ENCODE data around the gene RNF144A.
A peak's percentile ranks its signal among the peaks of the same experiment; 100 is the strongest.

The RNF144A gene

DNA sequence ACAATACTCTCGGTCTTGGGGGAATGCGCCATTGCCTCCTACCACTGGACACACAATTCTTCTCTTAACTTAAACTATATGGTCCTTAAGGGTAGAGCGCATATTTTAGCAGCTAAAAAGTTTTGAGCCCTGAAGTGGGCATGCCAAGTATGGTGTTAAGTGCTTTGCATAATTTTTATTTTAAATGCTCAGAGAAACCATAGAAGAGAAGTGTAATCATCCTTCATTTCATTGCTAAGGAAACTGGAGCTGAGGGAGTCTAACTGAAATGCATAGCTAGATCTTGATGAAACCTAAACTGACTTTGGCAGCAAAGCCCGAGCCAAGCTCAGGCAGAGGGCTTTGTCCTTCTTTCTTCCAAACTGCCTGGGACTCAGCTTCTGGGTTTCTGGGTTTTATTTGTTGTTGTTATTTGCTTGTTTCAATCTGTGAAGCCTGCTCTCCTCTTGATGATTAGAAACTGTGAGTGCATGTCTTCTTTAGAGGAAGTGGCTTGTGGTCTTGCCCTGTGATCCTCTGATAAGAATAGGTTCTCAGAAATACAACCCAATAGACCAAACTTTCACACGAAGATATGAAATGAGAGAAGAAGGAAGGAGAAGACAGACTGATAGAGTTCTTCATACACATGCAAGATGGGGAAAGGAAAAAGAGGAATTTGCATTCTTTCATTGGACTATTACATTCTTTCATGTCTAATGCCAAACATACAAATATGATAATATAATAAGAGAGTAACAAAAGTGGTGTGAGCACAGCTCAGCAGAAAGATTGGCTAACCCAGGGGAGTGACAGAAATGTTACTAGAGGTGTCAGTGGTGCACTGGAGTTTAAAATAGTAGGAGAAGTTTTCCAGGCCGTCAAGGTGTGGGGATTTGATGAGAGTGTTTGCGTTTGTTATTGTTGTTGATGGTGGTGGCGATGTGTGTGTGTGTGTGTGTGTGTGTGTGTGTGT is 7.5 kb upstream of the RNF144A start:
- DNase-seq, result no peak

DNA sequence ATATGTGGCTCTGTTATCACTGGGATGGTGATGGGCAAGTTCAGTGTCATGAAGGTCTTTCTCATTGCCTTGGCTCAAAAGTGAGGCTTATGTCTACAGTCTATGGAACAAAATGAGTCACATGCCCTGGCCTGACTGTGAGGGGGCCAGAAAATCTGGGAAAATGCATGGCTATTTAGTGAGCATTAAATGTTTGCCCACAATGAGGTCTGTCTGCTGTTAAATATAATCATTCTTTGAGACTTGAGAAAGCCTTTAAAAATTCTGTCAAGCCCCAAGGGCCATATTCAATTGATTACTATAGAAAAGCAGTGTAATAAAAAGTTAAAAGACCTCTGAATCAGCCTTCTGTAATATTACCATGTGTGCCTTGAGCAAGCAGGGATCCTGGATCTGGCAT is 5.5 kb upstream of the RNF144A start:
- no peak for DNase-seq

GRCh38 chr2:6913415-6914157 is 3.6 kb upstream of the RNF144A start:
- DNase-seq, result no peak

DNA sequence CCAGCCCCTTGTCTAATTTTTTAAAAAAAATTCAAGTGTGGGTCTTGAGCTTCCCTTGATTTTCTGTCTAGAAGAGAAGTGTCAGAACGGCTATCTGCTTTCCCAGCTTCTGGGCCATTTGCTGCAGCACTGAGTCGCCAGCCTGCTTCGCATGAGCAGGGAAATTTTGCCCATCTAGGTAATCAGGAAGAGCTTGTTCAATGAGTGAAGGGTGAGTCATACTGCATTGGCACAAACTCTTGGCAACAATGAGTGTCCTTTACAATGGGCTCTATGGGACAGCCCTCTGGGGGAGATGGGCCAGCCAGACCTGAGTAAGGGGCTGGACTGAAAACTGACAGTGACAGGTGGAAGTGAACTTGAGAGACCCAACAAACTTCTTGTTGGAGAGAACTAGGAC is 2.4 kb upstream of the RNF144A start:
- no peak for DNase-seq

GRCh38 chr2:6915399-6915798 is 1.8 kb upstream of the RNF144A start:
- DNase-seq, result no peak

DNA sequence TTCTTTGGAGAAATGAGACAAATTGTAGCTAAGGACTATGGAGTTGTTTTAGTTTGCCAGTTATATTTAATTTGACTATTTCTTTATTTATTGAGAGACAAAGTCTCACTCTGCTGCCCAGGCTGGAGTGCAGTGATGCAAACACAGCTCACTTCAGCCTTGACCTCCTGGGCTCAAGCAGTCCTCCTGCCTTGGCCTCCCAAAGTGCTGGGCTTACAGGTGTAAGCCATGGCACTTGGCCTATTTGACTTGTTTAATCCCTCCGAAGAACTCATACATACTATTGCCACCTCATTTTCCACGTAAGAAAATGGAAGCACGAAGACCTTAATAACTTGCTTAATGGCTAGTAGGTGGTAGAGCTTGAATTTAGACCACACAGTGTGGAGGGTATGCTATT is 988 bp upstream of the RNF144A start:
- DNase-seq, result no peak

DNA sequence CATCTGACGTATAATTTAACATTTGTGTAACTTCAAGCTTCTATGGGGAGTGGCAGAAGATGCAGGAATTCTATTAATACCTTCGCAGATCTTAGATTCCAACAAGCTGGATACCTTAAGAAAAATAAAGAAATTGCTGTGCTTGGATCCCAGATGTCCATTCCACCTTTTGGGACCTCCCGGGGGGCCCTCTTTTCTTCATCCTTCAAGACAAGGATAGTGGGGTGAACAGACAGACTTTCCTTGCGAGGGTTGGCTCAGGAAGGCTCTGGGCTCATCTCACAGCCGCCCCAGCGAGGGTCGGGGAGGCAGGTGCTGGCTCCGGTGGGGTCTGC is 509 bp upstream of the RNF144A start:
- DNase-seq, result no peak

GRCh38 chr2:6917761-6918421 is 679 bp downstream of the RNF144A start:
- DNase-seq, result no peak

DNA sequence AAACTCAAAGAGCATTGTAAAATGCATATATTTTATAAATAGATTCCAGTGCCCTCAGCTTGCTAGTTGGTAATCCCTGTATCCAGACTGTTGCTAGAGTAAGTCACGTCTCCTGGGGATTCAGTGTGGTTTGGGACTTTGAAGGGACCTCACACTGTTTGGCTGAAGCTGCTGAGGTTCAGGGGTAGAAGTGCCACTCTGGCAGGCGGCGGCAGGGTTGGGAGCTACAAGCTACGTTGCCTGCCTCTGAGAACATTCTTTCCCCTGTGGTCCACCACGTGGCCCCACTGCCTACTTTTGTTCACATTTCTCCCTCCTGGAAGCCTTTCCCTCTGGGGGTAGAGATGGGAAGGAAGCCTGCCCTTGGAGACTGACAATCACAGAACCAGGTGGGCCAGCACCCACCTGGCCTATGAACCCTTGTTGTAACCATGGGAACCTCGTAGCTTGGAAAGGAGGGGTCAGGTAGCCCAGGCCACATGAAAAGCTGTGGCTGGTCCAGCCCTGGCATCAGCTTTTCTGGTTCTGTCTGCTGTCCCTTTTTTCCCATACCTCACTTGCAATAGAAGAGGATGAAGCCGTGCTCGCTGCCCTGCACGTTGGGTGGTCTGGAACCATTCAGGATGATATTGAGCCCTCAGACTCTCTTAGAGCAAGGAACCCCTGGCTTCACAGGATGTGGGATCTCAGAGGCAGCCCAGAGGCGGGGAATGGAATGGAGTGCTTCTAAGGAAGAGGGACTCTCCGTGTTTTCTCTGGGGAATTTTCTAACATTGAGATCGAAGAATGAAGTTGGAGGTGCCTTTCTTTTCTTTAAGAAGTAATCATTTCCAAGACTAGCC is 2.9 kb downstream of the RNF144A start:
- DNase-seq, result no peak

DNA sequence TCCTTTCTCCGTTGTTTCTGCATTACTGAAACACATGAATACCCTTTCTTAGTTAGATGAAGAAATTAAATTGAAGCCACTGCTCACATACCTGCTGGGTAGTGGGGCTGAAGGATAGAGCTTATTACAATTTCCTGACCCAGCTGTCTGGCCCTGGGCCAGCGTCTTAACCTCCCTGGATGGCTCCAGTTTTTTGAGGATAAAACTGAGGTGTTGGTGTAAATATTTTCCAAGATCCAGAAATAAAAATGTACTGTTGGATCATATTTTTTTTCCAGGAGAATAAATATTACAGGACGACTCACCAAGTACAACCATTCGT is 3.5 kb downstream of the RNF144A start:
- no peak for DNase-seq

DNA sequence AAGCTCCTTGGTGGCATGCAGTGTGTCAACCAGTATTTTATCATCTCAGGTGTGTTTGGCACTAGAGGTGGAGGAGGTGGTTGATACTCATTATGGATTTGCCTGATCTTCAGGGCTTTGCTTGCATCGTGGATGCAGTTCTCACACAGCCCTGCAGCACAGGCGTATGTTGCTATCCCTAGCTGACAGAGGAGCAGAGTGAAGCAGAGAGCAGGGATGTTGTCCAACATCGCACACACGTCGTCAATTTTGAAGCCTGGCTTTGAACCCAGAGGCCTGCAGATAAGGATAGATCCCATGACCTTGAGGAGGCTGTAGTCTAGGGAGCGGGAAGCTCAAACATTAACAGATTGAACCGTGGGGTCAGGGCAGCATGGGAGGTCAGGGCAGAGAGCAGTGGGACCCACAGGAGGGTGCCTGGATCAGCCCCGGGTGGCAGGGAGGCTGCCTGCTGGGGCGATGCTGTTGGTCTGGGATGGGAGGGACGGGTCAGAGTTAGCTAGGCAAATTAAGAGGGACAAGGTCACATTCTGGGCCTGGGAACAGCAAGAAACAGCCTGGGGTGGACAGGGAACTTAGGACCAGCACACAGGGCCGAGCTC is 4.2 kb downstream of the RNF144A start:
- no peak for DNase-seq

- no peak for DNase-seq
Measured at GRCh38 chr2:6922201-6922656, 5.0 kb downstream of the RNF144A start.

DNA sequence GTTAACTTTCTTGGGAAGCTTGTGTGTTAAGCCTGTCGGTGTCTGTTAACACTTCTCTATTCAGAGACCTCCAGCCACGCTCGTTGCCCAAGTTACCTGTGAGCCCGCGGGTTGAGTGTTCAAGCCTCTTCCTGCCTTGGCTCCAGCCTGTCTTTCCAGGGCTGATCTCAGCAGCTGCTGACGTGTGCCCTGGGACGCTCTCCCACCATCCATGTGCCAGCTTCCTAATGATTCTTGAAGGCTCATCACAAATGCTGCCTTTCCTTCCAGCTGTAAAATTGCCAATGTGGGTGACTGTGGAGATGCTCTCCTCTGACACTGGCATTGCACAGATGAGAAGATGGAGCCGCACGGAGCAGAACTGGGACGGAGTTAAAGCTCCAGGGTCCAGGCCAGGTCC is 6.1 kb downstream of the RNF144A start:
- no peak for DNase-seq

GRCh38 chr2:6924101-6924923 is 7.1 kb downstream of the RNF144A start:
- peak; percentile 53 for DNase-seq

- DNase-seq, result peak; percentile 48
Measured at GRCh38 chr2:6924924-6925409, 7.8 kb downstream of the RNF144A start.

DNA sequence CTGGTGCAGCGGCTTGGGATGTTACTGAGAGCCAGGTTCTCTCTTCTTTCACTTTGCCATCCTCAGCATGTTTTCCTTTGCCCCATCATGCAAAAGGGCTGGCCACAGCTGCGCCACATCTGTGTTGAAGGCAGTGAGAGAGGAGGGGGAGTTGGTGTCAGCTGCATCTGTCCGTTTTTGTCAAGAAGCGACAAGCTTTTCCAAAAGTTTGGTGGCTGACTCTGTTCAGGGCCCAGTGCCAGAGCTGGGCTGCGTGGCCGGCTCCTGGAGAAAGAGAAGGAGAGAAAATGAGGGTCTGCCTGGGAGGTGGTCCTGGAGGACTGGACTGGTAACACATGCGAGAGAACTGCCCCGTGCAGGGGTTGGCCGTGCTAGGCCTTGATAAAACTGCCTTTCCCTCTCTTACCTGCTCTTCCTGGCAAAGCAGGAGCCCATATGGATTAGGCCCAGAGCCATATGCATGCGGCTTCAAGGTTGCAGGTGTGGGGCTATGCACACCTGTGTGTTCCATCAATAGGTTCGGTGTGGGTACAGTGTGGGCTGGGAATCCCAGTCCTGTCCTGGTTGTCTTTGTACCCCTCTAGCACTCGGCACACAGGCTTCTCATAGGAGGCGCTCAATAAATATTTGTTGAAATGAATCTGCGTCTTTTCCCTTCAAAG is 9.0 kb downstream of the RNF144A start:
- peak; percentile 50 for DNase-seq

DNA sequence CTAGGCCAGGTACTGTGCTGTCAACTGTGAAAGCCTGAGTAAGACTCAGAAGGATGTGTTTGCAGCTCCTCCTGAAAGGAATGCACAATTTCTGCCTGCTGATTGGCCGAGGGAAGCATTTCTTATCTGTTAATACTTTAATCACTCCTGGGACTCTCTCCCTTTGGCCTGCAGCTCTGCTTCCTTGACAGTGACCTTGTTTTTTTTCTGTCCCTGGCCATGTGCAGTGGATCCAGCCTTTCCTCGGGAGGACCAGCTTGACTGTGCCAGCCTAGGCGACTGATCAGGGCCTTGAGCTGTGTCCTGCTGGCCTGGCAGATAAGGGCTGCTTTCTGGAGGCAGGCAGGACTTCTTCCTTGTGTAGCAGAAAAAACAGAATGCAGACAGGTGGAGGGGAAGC is 10.0 kb downstream of the RNF144A start:
- DNase-seq, result no peak

- peak; percentile 32 for DNase-seq
Measured at GRCh38 chr2:6927753-6928152, 10.5 kb downstream of the RNF144A start.

GRCh38 chr2:6928452-6928851 is 11.2 kb downstream of the RNF144A start:
- DNase-seq, result no peak

GRCh38 chr2:6929196-6929819 is 12.1 kb downstream of the RNF144A start:
- DNase-seq, result peak; percentile 21

All from activated CD8-positive, alpha-beta memory T cell treated with anti-CD3 and anti-CD28 coated beads for 24 hours (primary cell).